ENCODE data around the gene LUC7L3. TPM values are rescaled to one million over a fixed set of nuclear protein-coding genes. Genes with fewer than 3 reads are reported as not detected.

LUC7L3 gene
- total and polyA plus RNA-seq, 4 experiments from 2014 or later = 21.9 to 291 (median 167) TPM

DNA sequence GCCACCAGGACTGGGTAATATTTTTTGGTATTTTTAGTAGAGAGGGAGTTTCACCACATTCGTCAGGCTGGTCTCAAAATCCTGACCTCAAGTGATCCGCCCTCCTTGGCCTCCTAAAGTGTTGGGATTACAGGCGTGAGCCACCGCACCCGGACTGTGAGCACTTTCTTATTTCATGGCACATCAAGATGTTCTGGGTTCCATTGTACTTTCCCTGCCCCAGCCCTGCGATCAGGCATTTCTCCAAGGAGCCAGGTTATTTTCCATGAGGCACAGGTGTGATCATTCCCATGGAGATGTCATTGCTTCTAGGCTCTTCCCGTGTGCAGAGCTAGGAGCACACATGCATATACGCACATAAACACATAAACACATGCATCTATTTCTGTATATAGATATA lies 50.5 kb downstream of the LUC7L3 start:
- Mint-ChIP-seq H3K4me3 (no peak overlapping the region), H3K9me3 (peaks cover 0 to 1% (median 0%) of the 10 kb centered on the region in 8 donors), H3K27me3 (peaks cover under 1 to 2% of the 10 kb centered on the region in 2 donors), H3K4me1 (peaks cover 0 to 8% (median 0%) of the 10 kb centered on the region in 4 donors), H3K36me3 (no peaks in the 10 kb centered on the region), H3K27ac (no peak overlapping the region)
- Histone ChIP-seq H3K9me3 (ENCODE audit: control insufficient read depth in 1 of 2, low read length in 2 of 2) (no peaks in the 10 kb centered on the region), H3K36me3 (ENCODE audit: insufficient read depth, low read length) (no peaks in the 10 kb centered on the region), H3K4me1 (ENCODE audit: insufficient read depth, low read length) (no peaks in the 10 kb centered on the region), H3K27ac (ENCODE audit: low read depth, low read length) (no peak overlapping the region), H3K27me3 (ENCODE audit: insufficient read depth, low read length) (no peaks in the 10 kb centered on the region), H3K4me3 (ENCODE audit: low read length in 2 of 2) (no peak overlapping the region)
- ChIA-PET CTCF (ENCODE audit: partially characterized antibody) (interaction anchor here (1.0 to 1.1 kb wide), 2 partner anchors 13 to 14 kb away, joined by 3 to 5 read pairs; no protein-coding TSS in a partner anchor), POLR2A (ENCODE audit: partially characterized antibody) (no interaction called here)
- no peak for DNase-seq
- intact Hi-C loops (cut with micrococcal nuclease) = no loop called here

DNA sequence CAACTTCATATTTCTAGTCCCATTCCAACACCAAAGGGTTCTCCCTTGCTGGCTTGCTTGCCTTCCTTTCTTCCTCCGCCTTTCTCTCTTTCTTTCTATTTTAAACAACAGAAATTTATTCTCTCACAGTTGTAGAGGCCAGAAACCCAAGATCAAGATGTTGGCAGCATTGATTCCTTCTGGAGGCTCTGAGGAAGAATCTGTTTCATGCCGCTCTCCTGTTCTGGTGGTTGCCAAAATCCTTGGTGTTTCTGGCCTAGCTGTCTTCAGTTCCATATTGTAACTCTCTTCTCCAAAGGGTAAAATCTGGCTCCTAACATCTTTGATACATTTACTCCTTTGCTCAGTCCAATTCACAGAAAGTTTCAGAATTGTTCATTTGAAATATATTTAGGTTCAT lies 50.9 kb downstream of the LUC7L3 start:
- ChIA-PET POLR2A (ENCODE audit: partially characterized antibody) (no interaction called here), CTCF (ENCODE audit: partially characterized antibody) (no interaction called here)
- no peak overlapping the region for H3K4me3 ChIP-seq (ENCODE audit: low read length in 2 of 2)
- no peaks in the 10 kb centered on the region for H3K9me3 ChIP-seq (ENCODE audit: control insufficient read depth in 1 of 2, low read length in 2 of 2)
- no peaks in the 10 kb centered on the region for H3K36me3 ChIP-seq (ENCODE audit: insufficient read depth, low read length)
- Mint-ChIP-seq H3K27ac (no peak overlapping the region), H3K4me1 (peaks cover 0 to 8% (median 0%) of the 10 kb centered on the region in 4 donors), H3K27me3 (peaks cover 0 to 2% of the 10 kb centered on the region in 2 donors), H3K36me3 (no peaks in the 10 kb centered on the region), H3K9me3 (peaks cover 0 to 1% (median 0%) of the 10 kb centered on the region in 8 donors), H3K4me3 (no peak overlapping the region)
- intact Hi-C loops (cut with micrococcal nuclease) = no loop called here
- DNase-seq = no peak
- no peaks in the 10 kb centered on the region for H3K27me3 ChIP-seq (ENCODE audit: insufficient read depth, low read length)
- no peak overlapping the region for H3K27ac ChIP-seq (ENCODE audit: low read depth, low read length)
- no peaks in the 10 kb centered on the region for H3K4me1 ChIP-seq (ENCODE audit: insufficient read depth, low read length)

DNA sequence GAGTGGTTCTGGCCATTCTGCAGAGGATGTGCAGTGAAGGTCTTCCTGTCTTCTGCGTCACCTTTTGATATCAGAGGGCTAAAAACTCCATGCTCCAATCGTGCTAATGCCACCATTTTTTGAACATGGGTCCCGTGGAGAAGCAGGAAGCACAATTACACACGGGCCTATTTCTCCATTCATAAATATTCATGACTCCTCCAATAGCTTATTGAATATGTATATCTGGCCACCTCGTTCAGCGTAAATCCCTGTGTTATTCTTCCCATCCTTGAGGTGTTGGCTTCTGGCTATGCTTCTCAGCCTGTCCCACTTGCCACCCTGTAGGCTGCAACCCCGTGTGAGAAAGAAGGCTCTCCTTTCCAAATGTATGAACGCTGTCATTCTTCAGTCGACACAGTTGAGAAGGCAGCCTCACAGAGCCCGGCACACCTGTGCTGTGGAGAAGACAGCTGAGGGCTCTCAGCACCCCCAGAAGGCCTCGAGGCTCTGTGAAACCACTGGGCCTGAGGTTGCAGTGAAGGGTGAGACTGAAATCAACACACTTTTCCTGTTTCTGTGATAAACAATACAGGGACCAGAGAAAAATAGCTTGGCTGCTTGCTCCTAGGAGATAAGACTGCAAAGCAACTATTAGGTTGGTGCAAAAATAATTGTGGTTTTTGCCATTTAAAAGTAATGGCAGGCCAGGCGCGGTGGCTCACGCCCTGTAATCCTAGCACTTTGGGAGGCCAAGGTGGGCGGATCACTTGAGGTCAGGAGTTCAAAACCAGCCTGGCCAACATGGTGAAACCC lies 52.8 kb downstream of the LUC7L3 start:
- Histone ChIP-seq H3K4me3 (ENCODE audit: low read length in 2 of 2) (no peak overlapping the region), H3K27me3 (ENCODE audit: insufficient read depth, low read length) (no peaks in the 10 kb centered on the region), H3K4me1 (ENCODE audit: insufficient read depth, low read length) (no peaks in the 10 kb centered on the region), H3K27ac (ENCODE audit: low read depth, low read length) (no peak overlapping the region), H3K36me3 (ENCODE audit: insufficient read depth, low read length) (no peaks in the 10 kb centered on the region), H3K9me3 (ENCODE audit: control insufficient read depth in 1 of 2, low read length in 2 of 2) (no peaks in the 10 kb centered on the region)
- Mint-ChIP-seq H3K36me3 (no peaks in the 10 kb centered on the region), H3K4me3 (peak overlapping the region in 1 of 8 donors; percentile 30), H3K27ac (peak overlapping the region in 2 of 7 donors; percentile 7 to 51), H3K9me3 (peaks cover 0 to 1% (median 0%) of the 10 kb centered on the region in 8 donors), H3K27me3 (peaks cover 0 to 2% of the 10 kb centered on the region in 2 donors), H3K4me1 (peaks cover 0 to 8% (median 0%) of the 10 kb centered on the region in 4 donors)
- POLR2A ChIA-PET (ENCODE audit: partially characterized antibody) = no interaction called here
- CTCF ChIA-PET (ENCODE audit: partially characterized antibody) = interaction anchor here (2.9 kb wide), 1 partner anchor 11 kb away, joined by 14 read pairs; no protein-coding TSS in a partner anchor
- DNase-seq = no peak
- intact Hi-C loops (cut with micrococcal nuclease) = no loop called here

DNA sequence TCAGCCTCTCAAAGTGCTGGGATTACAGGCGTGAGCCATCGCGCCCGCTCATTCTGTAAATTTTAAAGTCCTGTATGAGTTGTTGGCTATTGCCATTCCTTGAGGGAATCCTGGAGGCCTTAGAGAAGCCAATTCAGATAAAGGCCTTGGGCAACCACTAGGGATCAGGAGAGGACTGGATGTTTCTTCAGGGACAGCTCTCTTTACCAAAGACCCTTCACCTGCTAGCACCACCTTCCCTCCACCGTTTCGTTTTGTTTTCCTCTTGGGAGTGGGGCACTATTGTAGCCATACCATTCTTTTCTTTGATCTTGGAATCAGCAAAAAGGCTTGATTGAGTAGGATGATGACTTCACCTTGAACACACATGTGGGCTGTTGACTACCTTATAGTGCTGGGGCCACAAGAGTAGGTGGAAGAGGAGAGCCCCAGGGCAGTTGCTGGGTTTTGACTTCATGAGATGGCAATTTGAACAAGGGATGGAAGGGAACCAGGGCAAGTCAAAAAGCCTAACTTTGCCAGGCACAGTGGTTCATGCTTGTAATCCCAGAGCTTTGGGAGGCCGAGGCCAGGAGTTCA lies 54.9 kb downstream of the LUC7L3 start:
- Histone ChIP-seq H3K27me3 (ENCODE audit: insufficient read depth, low read length) (no peaks in the 10 kb centered on the region), H3K4me3 (ENCODE audit: low read length in 2 of 2) (no peak overlapping the region), H3K4me1 (ENCODE audit: insufficient read depth, low read length) (peaks cover 8% of the 10 kb centered on the region), H3K9me3 (ENCODE audit: control insufficient read depth in 1 of 2, low read length in 2 of 2) (no peaks in the 10 kb centered on the region), H3K27ac (ENCODE audit: low read depth, low read length) (no peak overlapping the region), H3K36me3 (ENCODE audit: insufficient read depth, low read length) (no peaks in the 10 kb centered on the region)
- Mint-ChIP-seq H3K9me3 (peaks cover 0 to 1% (median 0%) of the 10 kb centered on the region in 8 donors), H3K4me1 (peaks cover 7 to 18% (median 10%) of the 10 kb centered on the region in 4 donors), H3K27me3 (no peaks in the 10 kb centered on the region), H3K36me3 (no peaks in the 10 kb centered on the region), H3K27ac (no peak overlapping the region), H3K4me3 (no peak overlapping the region)
- POLR2A ChIA-PET (ENCODE audit: partially characterized antibody) = no interaction called here
- intact Hi-C loops (cut with micrococcal nuclease) = no loop called here
- CTCF ChIA-PET (ENCODE audit: partially characterized antibody) = interaction anchor here (2.9 kb wide), 1 partner anchor 8 kb away, joined by 14 read pairs; no protein-coding TSS in a partner anchor
- DNase-seq = no peak

DNA sequence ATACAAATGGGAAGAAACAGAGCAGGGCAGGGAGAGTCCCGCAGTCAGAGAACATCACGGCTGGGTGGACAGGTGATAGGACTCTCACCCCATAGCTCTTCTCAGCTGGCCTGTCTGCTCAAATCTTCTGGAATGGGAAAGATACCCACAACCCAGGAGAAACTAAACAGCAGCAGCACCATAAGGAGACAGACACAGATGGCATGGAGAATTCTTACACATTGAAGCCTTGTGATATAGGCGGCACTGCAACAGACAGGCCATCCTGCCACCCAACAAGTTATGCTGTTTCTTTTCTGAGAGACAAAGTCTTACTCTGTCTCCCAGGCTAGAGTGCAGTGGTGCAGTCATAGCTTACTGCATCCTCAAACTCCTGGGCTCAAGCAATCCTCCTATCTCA lies 56.5 kb downstream of the LUC7L3 start:
- intact Hi-C loops (cut with micrococcal nuclease) = no loop called here
- no peaks in the 10 kb centered on the region for H3K36me3 Mint-ChIP-seq
- CTCF ChIA-PET (ENCODE audit: partially characterized antibody) = interaction anchor here (0.8 kb wide), 1 partner anchor 9 kb away, joined by 3 read pairs; no protein-coding TSS in a partner anchor

DNA sequence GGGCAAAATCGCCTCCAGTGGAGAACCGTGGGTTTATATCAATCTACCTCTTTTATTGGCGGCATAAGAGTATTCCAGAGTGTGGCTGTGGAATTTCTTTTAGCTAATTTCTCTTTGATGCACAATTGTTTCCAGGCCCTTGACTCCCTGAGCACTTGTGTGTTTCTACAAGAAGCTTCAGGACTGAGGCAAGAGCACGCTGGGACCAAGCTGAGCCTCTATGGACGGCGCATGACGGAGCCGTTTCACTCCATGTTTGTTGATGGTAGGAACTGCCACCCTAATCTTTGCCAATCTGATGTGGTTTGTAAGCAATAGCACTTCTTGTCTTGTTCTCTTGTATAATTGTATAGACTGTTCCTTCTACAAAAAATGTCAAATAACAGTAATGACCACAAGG lies 59.1 kb downstream of the LUC7L3 start:
- Histone ChIP-seq H3K4me1 (ENCODE audit: insufficient read depth, low read length) (peaks cover 29% of the 10 kb centered on the region), H3K36me3 (ENCODE audit: insufficient read depth, low read length) (no peaks in the 10 kb centered on the region), H3K9me3 (ENCODE audit: control insufficient read depth in 1 of 2, low read length in 2 of 2) (no peaks in the 10 kb centered on the region), H3K27ac (ENCODE audit: low read depth, low read length) (no peak overlapping the region), H3K4me3 (ENCODE audit: low read length in 2 of 2) (no peak overlapping the region), H3K27me3 (ENCODE audit: insufficient read depth, low read length) (no peaks in the 10 kb centered on the region)
- H3K4me1 Mint-ChIP-seq = peaks cover 20 to 40% (median 30%) of the 10 kb centered on the region in 4 donors
- H3K9me3 Mint-ChIP-seq = no peaks in the 10 kb centered on the region
- DNase-seq = no peak
- ChIA-PET POLR2A (ENCODE audit: partially characterized antibody) (interaction anchor here (3.0 kb wide), 1 partner anchor 88 kb away, joined by 26 read pairs; the partner anchor contains the start of gene TOB1), CTCF (ENCODE audit: partially characterized antibody) (interaction anchor here (1.1 kb wide), 1 partner anchor 187 kb away, joined by 3 read pairs; no protein-coding TSS in a partner anchor)
- intact Hi-C loops (cut with micrococcal nuclease) = no loop called here
- H3K4me3 Mint-ChIP-seq = no peak overlapping the region
- no peaks in the 10 kb centered on the region for H3K36me3 Mint-ChIP-seq
- peaks cover 3 to 4% of the 10 kb centered on the region in 2 donors for H3K27me3 Mint-ChIP-seq
- H3K27ac Mint-ChIP-seq = peak overlapping the region in 2 of 7 donors; percentile 4 to 30

More for the DNA sequence above, 56.5 kb downstream of the LUC7L3 start:
- H3K4me1 ChIP-seq (ENCODE audit: insufficient read depth, low read length) = peaks cover 23% of the 10 kb centered on the region
- POLR2A ChIA-PET (ENCODE audit: partially characterized antibody) = no interaction called here
- no peaks in the 10 kb centered on the region for H3K36me3 ChIP-seq (ENCODE audit: insufficient read depth, low read length)
- H3K27me3 ChIP-seq (ENCODE audit: insufficient read depth, low read length) = no peaks in the 10 kb centered on the region
- Mint-ChIP-seq H3K4me3 (no peak overlapping the region), H3K27me3 (no peaks in the 10 kb centered on the region), H3K27ac (no peak overlapping the region), H3K9me3 (peaks cover 0 to 1% (median 0%) of the 10 kb centered on the region in 8 donors), H3K4me1 (peaks cover 14 to 31% (median 21%) of the 10 kb centered on the region in 4 donors)
- no peak for DNase-seq
- no peaks in the 10 kb centered on the region for H3K9me3 ChIP-seq (ENCODE audit: control insufficient read depth in 1 of 2, low read length in 2 of 2)
- H3K27ac ChIP-seq (ENCODE audit: low read depth, low read length) = no peak overlapping the region
- H3K4me3 ChIP-seq (ENCODE audit: low read length in 2 of 2) = no peak overlapping the region

DNA sequence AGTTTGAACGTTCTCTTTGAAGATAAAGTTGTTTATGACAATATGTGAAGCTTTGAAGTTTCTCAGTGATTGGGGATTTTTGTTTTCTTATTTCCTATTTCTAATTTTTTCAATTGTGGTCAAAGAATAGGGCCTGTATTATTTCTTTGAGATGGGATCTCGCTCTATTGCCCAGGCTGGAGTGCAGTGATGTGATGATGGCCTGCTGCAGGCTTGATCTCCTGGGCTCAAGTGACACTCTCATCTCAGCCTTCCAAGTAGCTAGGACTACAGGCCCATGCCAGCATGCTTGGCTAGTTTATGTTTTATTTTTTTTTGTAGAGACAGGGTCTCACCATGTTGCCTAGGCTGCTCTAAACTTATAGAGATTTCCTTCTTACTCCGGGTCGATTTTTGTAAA lies 59.6 kb downstream of the LUC7L3 start:
- POLR2A ChIA-PET (ENCODE audit: partially characterized antibody) = interaction anchor here (0.8 to 3.0 kb wide), 5 partner anchors 11 to 374 kb away, joined by 3 to 26 read pairs (median 6); partner anchors contain the start of genes NME1 and TOB1
- Histone ChIP-seq H3K4me1 (ENCODE audit: insufficient read depth, low read length) (peaks cover 29% of the 10 kb centered on the region), H3K36me3 (ENCODE audit: insufficient read depth, low read length) (no peaks in the 10 kb centered on the region), H3K4me3 (ENCODE audit: low read length in 2 of 2) (no peak overlapping the region), H3K27ac (ENCODE audit: low read depth, low read length) (no peak overlapping the region), H3K27me3 (ENCODE audit: insufficient read depth, low read length) (no peaks in the 10 kb centered on the region), H3K9me3 (ENCODE audit: control insufficient read depth in 1 of 2, low read length in 2 of 2) (no peaks in the 10 kb centered on the region)
- H3K4me1 Mint-ChIP-seq = peaks cover 20 to 41% (median 31%) of the 10 kb centered on the region in 4 donors
- peak overlapping the region in 5 of 7 donors; percentile 42 to 94 (median 84) for H3K27ac Mint-ChIP-seq
- no peaks in the 10 kb centered on the region for H3K9me3 Mint-ChIP-seq
- peak overlapping the region in 2 of 8 donors; percentile 13 to 79 for H3K4me3 Mint-ChIP-seq
- CTCF ChIA-PET (ENCODE audit: partially characterized antibody) = interaction anchor here (1.1 to 1.7 kb wide), 5 partner anchors 10 to 382 kb away, joined by 3 to 8 read pairs (median 5); partner anchors contain the start of gene LRRC59
- intact Hi-C loops (cut with micrococcal nuclease) = no loop called here
- H3K36me3 Mint-ChIP-seq = no peaks in the 10 kb centered on the region
- H3K27me3 Mint-ChIP-seq = peaks cover 3 to 4% of the 10 kb centered on the region in 2 donors
- DNase-seq = no peak

All from CD4-positive, alpha-beta memory T cell (primary cell).